H1 (cell line): ENCODE results near the gene AMZ1. TPM values are rescaled to one million over a fixed set of nuclear protein-coding genes. Genes with fewer than 3 reads are reported as not detected.

Experiments
- CTCF ChIA-PET: fragments of 300-600 bp; sonication (Branson Sonifier 250); formaldehyde crosslinking; loops from one replicate; lab custom pipeline; 2021; ENCODE audit not compliant: partially characterized antibody; lab: Charles Lee
- POLR2A ChIA-PET: fragments of 300-600 bp; sonication (Branson Sonifier 250); formaldehyde crosslinking; loops from one replicate; lab custom pipeline; 2021; ENCODE audit warnings: inconsistent platforms; ENCODE audit not compliant: partially characterized antibody; lab: Charles Lee
- DNase-seq, 2 experiments: peaks; one replicate each; pipeline versions ENCODE4 v3.0.0 to v3.0.0-alpha.2; 2010 to 2022; ENCODE audit warnings: low spot score in 2 of 2, low read depth in 1 of 2, mixed read lengths in 1 of 2
- FAIRE-seq: peaks from 2 replicates; lab custom pipeline; 2011; peaks lifted over from hg19 to GRCh38; lab: Jason Lieb, UNC
- H2AFZ ChIP-seq: 2 replicates; pipeline ENCODE4 v1.8.1; 2012; ENCODE audit warnings: low read length, inconsistent platforms
- H2AK5ac ChIP-seq: 2 replicates; pipeline ENCODE4 v1.6.1; 2013; ENCODE audit warnings: low read depth, low read length
- H2BK120ac ChIP-seq: replicated peaks from 2 replicates; pipeline ENCODE3; 2013; ENCODE audit warnings: low read depth, low read length, inconsistent platforms
- H2BK12ac ChIP-seq: 2 replicates; pipeline ENCODE4 v1.6.1; 2013; ENCODE audit warnings: low read depth, low read length
- H2BK15ac ChIP-seq: 2 replicates; pipeline ENCODE4 v1.6.1; 2013; ENCODE audit warnings: low read length
- H2BK20ac ChIP-seq: 2 replicates; pipeline ENCODE4 v1.6.1; 2013; ENCODE audit warnings: low read length
- H2BK5ac ChIP-seq: 2 replicates; pipeline ENCODE4 v1.6.1; 2013; ENCODE audit warnings: low read depth, low read length
- H3K14ac ChIP-seq: 2 replicates; pipeline ENCODE4 v1.6.1; 2013; ENCODE audit warnings: inconsistent platforms; ENCODE audit not compliant: insufficient read length
- H3K18ac ChIP-seq: 2 replicates; pipeline ENCODE4 v1.6.1; 2013; ENCODE audit warnings: low read length; ENCODE audit errors: extremely low read depth
- H3K23ac ChIP-seq: 2 replicates; pipeline ENCODE4 v1.6.1; 2013; ENCODE audit warnings: inconsistent platforms; ENCODE audit not compliant: insufficient read length
- H3K23me2 ChIP-seq: 2 replicates; pipeline ENCODE4 v1.6.1; 2013; ENCODE audit warnings: low read depth, low read length
- H3K27ac ChIP-seq: 2 replicates; pipeline ENCODE4 v1.6.1; 2011; ENCODE audit warnings: low read depth, low read length, inconsistent platforms
- H3K27me3 ChIP-seq, 4 experiments: replicated peaks in 1 of 4; 1 replicate in 1 of 4; 2 replicates in 3 of 4; pipeline versions ENCODE4 v1.6.1 to v1.8.1; 2011 to 2013; ENCODE audit warnings: low read length in 3 of 4, mild to moderate bottlenecking in 3 of 4, inconsistent platforms in 2 of 4, mixed read lengths in 2 of 4, moderate library complexity in 1 of 4; ENCODE audit not compliant: control insufficient read depth in 3 of 4, insufficient read depth in 3 of 4; ENCODE audit errors: extremely low read depth in 1 of 4
- H3K36me3 ChIP-seq, 4 experiments: 2 replicates each; pipeline versions ENCODE4 v1.6.1 to v1.8.1; 2011 to 2013; ENCODE audit warnings: mild to moderate bottlenecking in 4 of 4, low read length in 3 of 4, moderate library complexity in 2 of 4, control low read depth in 1 of 4, inconsistent platforms in 1 of 4; ENCODE audit not compliant: insufficient read depth in 4 of 4, control insufficient read depth in 2 of 4
- H3K4ac ChIP-seq: replicated peaks from 2 replicates; pipeline ENCODE3; 2013; ENCODE audit warnings: low read length, low read depth, mixed read lengths, inconsistent platforms; ENCODE audit not compliant: insufficient read length
- H3K4me1 ChIP-seq, 4 experiments: replicated peaks in 1 of 4; 1 replicate in 1 of 4; 2 replicates in 3 of 4; pipeline versions ENCODE4 v1.6.1 to v1.8.1; 2011 to 2013; ENCODE audit warnings: low read length in 3 of 4, inconsistent platforms in 2 of 4, mixed read lengths in 1 of 4; ENCODE audit not compliant: insufficient read depth in 4 of 4, control insufficient read depth in 3 of 4
- H3K4me2 ChIP-seq, 2 experiments: 2 replicates each; pipeline versions ENCODE4 v1.6.1 to v1.8.1; 2011 to 2013; ENCODE audit warnings: low read depth in 2 of 2, low read length in 2 of 2, control low read depth in 1 of 2, inconsistent platforms in 1 of 2, mild to moderate bottlenecking in 1 of 2; ENCODE audit not compliant: insufficient read depth in 1 of 2
- H3K4me3 ChIP-seq, 4 experiments: fragments of 200-600, 300-600 bp in 1 of 4; sonication (generic), shearing (Covaris generic), sonication (Bioruptor Twin) in 1 of 4; 2 replicates each; pipeline versions ENCODE4 v1.5.1 to v1.8.1; 2011 to 2016; ENCODE audit warnings: low read length in 4 of 4, low read depth in 3 of 4, control low read depth in 2 of 4, inconsistent platforms in 2 of 4, mild to moderate bottlenecking in 2 of 4, mixed read lengths in 1 of 4, moderate library complexity in 1 of 4; ENCODE audit not compliant: insufficient read depth in 2 of 4; ENCODE audit errors: extremely low read depth in 1 of 4
- H3K56ac ChIP-seq: replicated peaks from 2 replicates; pipeline ENCODE3; 2013; ENCODE audit warnings: low read depth, mild to moderate bottlenecking, mixed read lengths, low read length, inconsistent platforms; ENCODE audit not compliant: insufficient read length
- H3K79me1 ChIP-seq: 2 replicates; pipeline ENCODE4 v1.6.1; 2013; ENCODE audit warnings: low read depth, low read length, control low read depth
- H3K79me2 ChIP-seq, 2 experiments: 2 replicates each; pipeline versions ENCODE4 v1.6.1 to v1.8.1; 2012 to 2013; ENCODE audit warnings: low read length in 2 of 2, mild to moderate bottlenecking in 2 of 2, inconsistent platforms in 1 of 2; ENCODE audit not compliant: insufficient read depth in 2 of 2, control insufficient read depth in 1 of 2
- H3K9ac ChIP-seq, 4 experiments: replicated peaks in 1 of 4; 1 replicate in 1 of 4; 2 replicates in 3 of 4; pipeline versions ENCODE4 v1.6.1 to v1.8.1; 2011 to 2013; ENCODE audit warnings: low read depth in 3 of 4, low read length in 3 of 4, control low read depth in 2 of 4, mild to moderate bottlenecking in 2 of 4, moderate library complexity in 2 of 4, inconsistent platforms in 1 of 4; ENCODE audit errors: extremely low read depth in 1 of 4
- H3K9me3 ChIP-seq, 2 experiments: 2 replicates each; pipeline versions ENCODE4 v1.6.1 to v1.8.1; 2012 to 2013; ENCODE audit warnings: mild to moderate bottlenecking in 2 of 2, moderate library complexity in 2 of 2, control low read depth in 1 of 2, inconsistent platforms in 1 of 2, low read depth in 1 of 2, low read length in 1 of 2, mixed read lengths in 1 of 2; ENCODE audit not compliant: insufficient read depth in 2 of 2
- H4K20me1 ChIP-seq, 2 experiments: replicated peaks in 1 of 2; 2 replicates each; pipeline versions ENCODE3 to v1.8.1; 2011 to 2013; ENCODE audit warnings: inconsistent platforms in 2 of 2, low read length in 2 of 2, mild to moderate bottlenecking in 1 of 2; ENCODE audit not compliant: insufficient read depth in 2 of 2, control insufficient read depth in 1 of 2
- H4K5ac ChIP-seq: 2 replicates; pipeline ENCODE4 v1.6.1; 2013; ENCODE audit warnings: low read length, low read depth, mixed read lengths, inconsistent platforms; ENCODE audit not compliant: insufficient read length
- H4K8ac ChIP-seq: 2 replicates; pipeline ENCODE4 v1.8.0; 2013; ENCODE audit warnings: mild to moderate bottlenecking, moderate library complexity, low read length, inconsistent platforms; ENCODE audit not compliant: insufficient read depth; ENCODE audit errors: extremely low read depth
- H4K91ac ChIP-seq: replicated peaks from 2 replicates; pipeline ENCODE3; 2013; ENCODE audit warnings: low read length, mixed read lengths, inconsistent platforms; ENCODE audit not compliant: insufficient read length
- ATF3 ChIP-seq: IDR thresholded peaks from 2 replicates; pipeline ENCODE4 v1.6.1; 2011; ENCODE audit warnings: low read depth, mild to moderate bottlenecking, low read length; ENCODE audit not compliant: insufficient read depth
- BRCA1 ChIP-seq: IDR thresholded peaks from 2 replicates; pipeline ENCODE4 v1.6.1; 2012; ENCODE audit warnings: low read depth, low read length, improper control_type of control experiment
- E2F6 ChIP-seq: IDR thresholded peaks from 2 replicates; pipeline ENCODE4 v1.6.1; 2012; ENCODE audit warnings: inconsistent platforms
- FOSL1 ChIP-seq: IDR thresholded peaks from 2 replicates; pipeline ENCODE4 v1.6.1; 2011; ENCODE audit warnings: mild to moderate bottlenecking, low read depth, low read length, moderate library complexity; ENCODE audit not compliant: insufficient read depth
- GABPA ChIP-seq: IDR thresholded peaks from 2 replicates; pipeline ENCODE4 v1.6.1; 2011; ENCODE audit warnings: mild to moderate bottlenecking, low read length, moderate library complexity, borderline replicate concordance; ENCODE audit not compliant: insufficient read depth
- HDAC2 ChIP-seq, 2 experiments: fragments of 300-600 bp in 1 of 2; sonication (generic) in 1 of 2; IDR thresholded peaks; 2 replicates each; pipeline ENCODE4 v1.6.1; 2011 to 2012; ENCODE audit warnings: low read depth in 2 of 2, low read length in 2 of 2, mild to moderate bottlenecking in 2 of 2, moderate library complexity in 2 of 2, borderline replicate concordance in 1 of 2, inconsistent platforms in 1 of 2
- RAD21 ChIP-seq, 2 experiments: IDR thresholded peaks in 1 of 2; conservative IDR thresholded peaks in 1 of 2; 2 replicates each; pipeline ENCODE4 v1.6.1; 2011; ENCODE audit warnings: low read depth in 2 of 2, low read length in 2 of 2, improper control_type of control experiment in 1 of 2, inconsistent platforms in 1 of 2, mild to moderate bottlenecking in 1 of 2, moderate library complexity in 1 of 2
- SIX5 ChIP-seq: IDR thresholded peaks from 2 replicates; pipeline ENCODE4 v1.6.1; 2011; ENCODE audit warnings: mild to moderate bottlenecking, low read depth, low read length
- TAF7 ChIP-seq: optimal IDR thresholded peaks from 2 replicates; pipeline ENCODE3; 2011; ENCODE audit warnings: low read depth, mild to moderate bottlenecking, inconsistent platforms, low read length, moderate library complexity, borderline replicate concordance
- WGBS, 2 experiments: shearing (Covaris generic) in 1 of 2; methylation state at CpG; one replicate each; pipeline versions ENCODE4 v1.1.6 to v1.1.7; 2013 to 2015; ENCODE audit warnings: low lambda C conversion rate in 2 of 2, mixed read lengths in 2 of 2, inconsistent platforms in 1 of 2, low coverage in 1 of 2, missing lambda C conversion rate in 1 of 2; ENCODE audit not compliant: insufficient replicate concordance in 2 of 2, insufficient coverage in 1 of 2, insufficient read length in 1 of 2; ENCODE audit errors: extremely low coverage in 1 of 2, missing lambda C conversion rate in 1 of 2; 5-methylcytosine and 5-hydroxymethylcytosine counted together
- polyA plus RNA-seq, 7 experiments: library from polyadenylated mRNA; depleted of rRNA in 3 of 7; stranded (reverse) in 5 of 7; unstranded in 2 of 7; fragments of >200 nt in 5 of 7; fragments of 200-250 nt in 2 of 7; gene quantifications; 1 replicate in 5 of 7; 2 replicates in 1 of 7; 4 replicates in 1 of 7; pipeline versions ENCODE4 v1.2.1 to v1.2.3, GENCODE V29; 2011 to 2013; ENCODE audit warnings: missing spikeins in 2 of 7, mixed read lengths in 2 of 7
- total RNA-seq: library from RNA; stranded (reverse); fragmentation: NEBNext Ultra II Directional; extraction: Animal tissue kit (Norgen Biotek cat#: 25700); gene quantifications from 2 replicates; pipeline ENCODE4 v1.2.1, GENCODE V29; 2021

AMZ1 gene
- total and polyA plus RNA-seq, 2 of the 8 experiments (the other 6 are each of a cell fraction or from before 2014, with no cell fraction given) = 0.59 to 1.4 TPM

GRCh38 chr7:2681929-2682799 is 5.8 kb upstream of the AMZ1 start:
- H2BK12ac ChIP-seq = no peak overlapping the region
- no peaks in the 10 kb centered on the region; a peak in 1 of 4 replicates for H3K9me3 ChIP-seq
- no peaks in the 10 kb centered on the region for H3K79me1 ChIP-seq
- H3K4me1 ChIP-seq = no peaks in the 10 kb centered on the region; a peak in 1 of 7 replicates
- H3K79me2 ChIP-seq = no peaks in the 10 kb centered on the region
- H4K91ac ChIP-seq = no peak overlapping the region
- 89% methylated on average over 20 of the region's 27 CpGs; no CpG with 5 or more reads in 1 of the 2 experiments for WGBS, 2 experiments
- peaks cover 0 to 6% (median 3%) of the 10 kb centered on the region in 4 experiments; a peak in 6 of 7 replicates for H3K27me3 ChIP-seq
- H3K4me2 ChIP-seq = no peak overlapping the region
- no peak overlapping the region for H2AFZ ChIP-seq
- no peak overlapping the region for H2BK20ac ChIP-seq
- no peak overlapping the region for H2AK5ac ChIP-seq
- no peak overlapping the region for H3K56ac ChIP-seq
- H4K5ac ChIP-seq = no peak overlapping the region
- no peak overlapping the region; the same call in 1 of the 2 replicates for H2BK5ac ChIP-seq
- no peak overlapping the region for H3K14ac ChIP-seq
- no peak overlapping the region for H3K23ac ChIP-seq
- no peaks in the 10 kb centered on the region for H4K20me1 ChIP-seq
- H3K27ac ChIP-seq = no peak overlapping the region
- ChIA-PET CTCF (interaction anchor here (0.5 to 5.4 kb wide), 23 partner anchors 10 to 1498 kb away, joined by 3 to 59 read pairs (median 7); no protein-coding TSS in a partner anchor), POLR2A (interaction anchor here (0.6 to 1.4 kb wide), 4 partner anchors 9 to 20 kb away, joined by 3 to 6 read pairs (median 5); no protein-coding TSS in a partner anchor)
- H3K4me3 ChIP-seq = no peak overlapping the region
- no peak for FAIRE-seq
- H3K9ac ChIP-seq = no peak overlapping the region; a peak in 1 of 7 replicates
- H3K36me3 ChIP-seq = no peaks in the 10 kb centered on the region
- DNase-seq = no peak
- H3K23me2 ChIP-seq = no peaks in the 10 kb centered on the region
- no peak overlapping the region for H3K18ac ChIP-seq
- no peak overlapping the region for H2BK120ac ChIP-seq
- H3K4ac ChIP-seq = no peak overlapping the region
- H2BK15ac ChIP-seq = no peak overlapping the region
- H4K8ac ChIP-seq = no peak overlapping the region
- TF ChIP-seq RAD21 (IDR thresholded peaks at IDR 0.05 in 1 of 2, conservative IDR thresholded peaks at IDR 0.05 in 1 of 2; ENCODE audit: low read depth in 2 of 2, low read length in 2 of 2) = no peak
- no peak for TF ChIP-seq ATF3
- no peak for TF ChIP-seq GABPA
- TF ChIP-seq TAF7 = no peak
- no peak for TF ChIP-seq FOSL1
- no peak for TF ChIP-seq HDAC2 (IDR thresholded peaks at IDR 0.05; ENCODE audit: borderline replicate concordance in 1 of 2, low read depth in 2 of 2, low read length in 2 of 2)
- no peak for TF ChIP-seq SIX5
- no peak for TF ChIP-seq E2F6
- TF ChIP-seq BRCA1 = no peak
